ENCODE results near the gene NXPE4.
"Not testable (repeated sequence)": the region's sequence is repeated elsewhere in the genome, so short reads cannot be mapped to it uniquely, and the experiment has no call there.

The NXPE4 gene

GRCh38 chr11:114615448-114616361 is 20.1 kb upstream of the NXPE4 start:
- peaks cover 28% of the 10 kb centered on the region; the same call in 1 of the 2 replicates for H3K9me3 ChIP-seq (ENCODE audit: insufficient read depth, low read length)
- H3K79me2 ChIP-seq (ENCODE audit: insufficient read depth, low read length): no peaks in the 10 kb centered on the region
- no peak overlapping the region for H3K4me2 ChIP-seq (ENCODE audit: low read depth, low read length, poor library complexity, severe bottlenecking)
- TF ChIP-seq CTCF (IDR thresholded peaks at IDR 0.05; ENCODE audit: insufficient read depth, low read length, poor library complexity, severe bottlenecking) (no peak), EZH2phosphoT487 (conservative IDR thresholded peaks at IDR 0.05; ENCODE audit: low read length) (no peak)
- no peak overlapping the region for H2AFZ ChIP-seq (ENCODE audit: low read depth, low read length, severe bottlenecking)
- no peaks in the 10 kb centered on the region for H3K9me2 ChIP-seq (replicated peaks; ENCODE audit: insufficient read depth, low read length)
- no peak overlapping the region for H3K27ac ChIP-seq (ENCODE audit: low read depth, low read length)
- H3K4me3 ChIP-seq (ENCODE audit: insufficient read depth, low read length, poor library complexity, severe bottlenecking): no peak overlapping the region
- no peaks in the 10 kb centered on the region for H3K36me3 ChIP-seq (ENCODE audit: low read length)
- no peak overlapping the region for H3K9ac ChIP-seq (ENCODE audit: low read length)
- no peaks in the 10 kb centered on the region for H4K20me1 ChIP-seq (ENCODE audit: low read depth, low read length)
- H3K27me3 ChIP-seq (ENCODE audit: low read length): no peaks in the 10 kb centered on the region
- no peaks in the 10 kb centered on the region for H3F3A ChIP-seq (ENCODE audit: insufficient read depth)

GRCh38 chr11:114614127-114614720 is 18.6 kb upstream of the NXPE4 start:
- Histone ChIP-seq H3K27me3 (ENCODE audit: low read length) (no peaks in the 10 kb centered on the region), H3K79me2 (ENCODE audit: insufficient read depth, low read length) (no peaks in the 10 kb centered on the region), H4K20me1 (ENCODE audit: low read depth, low read length) (no peaks in the 10 kb centered on the region), H3K9me3 (ENCODE audit: insufficient read depth, low read length) (peaks cover 35% of the 10 kb centered on the region; the same call in 1 of the 2 replicates), H3K4me2 (ENCODE audit: low read depth, low read length, poor library complexity, severe bottlenecking) (no peak overlapping the region), H3K9ac (ENCODE audit: low read length) (no peak overlapping the region), H3K9me2 (replicated peaks; ENCODE audit: insufficient read depth, low read length) (no peaks in the 10 kb centered on the region), H3K36me3 (ENCODE audit: low read length) (no peaks in the 10 kb centered on the region), H3F3A (ENCODE audit: insufficient read depth) (no peaks in the 10 kb centered on the region), H3K27ac (ENCODE audit: low read depth, low read length) (no peak overlapping the region), H2AFZ (ENCODE audit: low read depth, low read length, severe bottlenecking) (no peak overlapping the region), H3K4me3 (ENCODE audit: insufficient read depth, low read length, poor library complexity, severe bottlenecking) (no peak overlapping the region)
- no peak for TF ChIP-seq CTCF (IDR thresholded peaks at IDR 0.05; ENCODE audit: insufficient read depth, low read length, poor library complexity, severe bottlenecking)
- TF ChIP-seq EZH2phosphoT487 (conservative IDR thresholded peaks at IDR 0.05; ENCODE audit: low read length): no peak

- not testable (repeated sequence) for H3F3A ChIP-seq (ENCODE audit: insufficient read depth); H3K9ac ChIP-seq (ENCODE audit: low read length); H3K9me2 ChIP-seq (replicated peaks; ENCODE audit: insufficient read depth, low read length); H3K4me3 ChIP-seq (ENCODE audit: insufficient read depth, low read length, poor library complexity, severe bottlenecking); H2AFZ ChIP-seq (ENCODE audit: low read depth, low read length, severe bottlenecking); H3K27ac ChIP-seq (ENCODE audit: low read depth, low read length); H4K20me1 ChIP-seq (ENCODE audit: low read depth, low read length); H3K27me3 ChIP-seq (ENCODE audit: low read length); H3K4me2 ChIP-seq (ENCODE audit: low read depth, low read length, poor library complexity, severe bottlenecking); H3K79me2 ChIP-seq (ENCODE audit: insufficient read depth, low read length); H3K36me3 ChIP-seq (ENCODE audit: low read length)
- peaks cover 33% of the 10 kb centered on the region; the same call in 1 of the 2 replicates for H3K9me3 ChIP-seq (ENCODE audit: insufficient read depth, low read length)
Measured at GRCh38 chr11:114613094-114613493, 17.5 kb upstream of the NXPE4 start.

GRCh38 chr11:114612686-114613085 is 17.1 kb upstream of the NXPE4 start:
- no peak overlapping the region for H3K27ac ChIP-seq (ENCODE audit: low read depth, low read length)
- no peaks in the 10 kb centered on the region for H3F3A ChIP-seq (ENCODE audit: insufficient read depth)
- no peaks in the 10 kb centered on the region for H4K20me1 ChIP-seq (ENCODE audit: low read depth, low read length)
- no peaks in the 10 kb centered on the region for H3K9me2 ChIP-seq (replicated peaks; ENCODE audit: insufficient read depth, low read length)
- no peak overlapping the region for H3K9ac ChIP-seq (ENCODE audit: low read length)
- peaks cover 29% of the 10 kb centered on the region; the same call in 1 of the 2 replicates for H3K9me3 ChIP-seq (ENCODE audit: insufficient read depth, low read length)
- H3K4me2 ChIP-seq (ENCODE audit: low read depth, low read length, poor library complexity, severe bottlenecking): no peak overlapping the region
- H3K79me2 ChIP-seq (ENCODE audit: insufficient read depth, low read length): no peaks in the 10 kb centered on the region
- H3K4me3 ChIP-seq (ENCODE audit: insufficient read depth, low read length, poor library complexity, severe bottlenecking): no peak overlapping the region
- no peaks in the 10 kb centered on the region for H3K36me3 ChIP-seq (ENCODE audit: low read length)
- H3K27me3 ChIP-seq (ENCODE audit: low read length): no peaks in the 10 kb centered on the region
- no peak overlapping the region for H2AFZ ChIP-seq (ENCODE audit: low read depth, low read length, severe bottlenecking)
- TF ChIP-seq CTCF (IDR thresholded peaks at IDR 0.05; ENCODE audit: insufficient read depth, low read length, poor library complexity, severe bottlenecking) (no peak), EZH2phosphoT487 (conservative IDR thresholded peaks at IDR 0.05; ENCODE audit: low read length) (no peak)

- not testable (repeated sequence) for H3K4me2 ChIP-seq (ENCODE audit: low read depth, low read length, poor library complexity, severe bottlenecking); H3K4me3 ChIP-seq (ENCODE audit: insufficient read depth, low read length, poor library complexity, severe bottlenecking); H3K79me2 ChIP-seq (ENCODE audit: insufficient read depth, low read length); H3K27me3 ChIP-seq (ENCODE audit: low read length); H3F3A ChIP-seq (ENCODE audit: insufficient read depth); H3K9ac ChIP-seq (ENCODE audit: low read length); H3K27ac ChIP-seq (ENCODE audit: low read depth, low read length); H3K36me3 ChIP-seq (ENCODE audit: low read length); H2AFZ ChIP-seq (ENCODE audit: low read depth, low read length, severe bottlenecking); H3K9me2 ChIP-seq (replicated peaks; ENCODE audit: insufficient read depth, low read length); H4K20me1 ChIP-seq (ENCODE audit: low read depth, low read length)
- H3K9me3 ChIP-seq (ENCODE audit: insufficient read depth, low read length): peaks cover 24% of the 10 kb centered on the region; the same call in 1 of the 2 replicates
Measured at GRCh38 chr11:114612199-114612598, 16.6 kb upstream of the NXPE4 start.
